Fibroblast of pulmonary artery (primary cell): ENCODE measurements around the gene KIF18B.

Source experiments
- DNase-seq: peaks from one replicate; pipeline ENCODE4 v3.0.0-alpha.2; 2010; ENCODE audit warnings: low read depth
- H3K4me3 ChIP-seq: replicated peaks from 2 replicates; pipeline ENCODE4 v1.5.1; 2011; ENCODE audit warnings: low read depth, mild to moderate bottlenecking, control low read depth, low read length, moderate library complexity
- CTCF ChIP-seq: IDR thresholded peaks from 2 replicates; pipeline ENCODE4 v1.5.1; 2011; ENCODE audit warnings: mild to moderate bottlenecking, control low read depth, low read length, inconsistent platforms; ENCODE audit errors: missing control alignments

Gene KIF18B

GRCh38 chr17:44918006-44918405, 29.6 kb downstream of the KIF18B start:
- no peak for TF ChIP-seq CTCF

GRCh38 chr17:44917456-44917855, 30.1 kb downstream of the KIF18B start:
- TF ChIP-seq CTCF = no peak
- DNase-seq = no peak
- no peak overlapping the region for H3K4me3 ChIP-seq

More at GRCh38 chr17:44918006-44918405, 29.6 kb downstream of the KIF18B start:
- H3K4me3 ChIP-seq = no peak overlapping the region
- no peak for DNase-seq

- peak; percentile 50 for DNase-seq
- no peak overlapping the region for H3K4me3 ChIP-seq
- TF ChIP-seq CTCF = peak; percentile 0
Measured at GRCh38 chr17:44916781-44917241, 30.8 kb downstream of the KIF18B start.

- DNase-seq = peak; percentile 13
- TF ChIP-seq CTCF = no peak
- no peak overlapping the region for H3K4me3 ChIP-seq
Measured at GRCh38 chr17:44915862-44916780, 31.5 kb downstream of the KIF18B start.

- DNase-seq = no peak
- TF ChIP-seq CTCF = no peak
- no peak within 1 kb of the TSS for H3K4me3 ChIP-seq
Measured at GRCh38 chr17:44915321-44915726, 32.2 kb downstream of the KIF18B start, which contains the start of gene GFAP. GFAP (minus strand) TSS chr17:44915500; CDS start chr17:44915486, 14 bp downstream.

GRCh38 chr17:44914698-44915271, 32.8 kb downstream of the KIF18B start:
- TF ChIP-seq CTCF = no peak
- DNase-seq = no peak
- no peak overlapping the region for H3K4me3 ChIP-seq
